Uterus (tissue), 2 donors: ENCODE measurements around the gene LDLR.

Experiments
- CTCF ChIP-seq, 4 experiments: fragments of 200-600 bp in 2 of 4; fragments of 450-650 bp in 2 of 4; sonication (generic) in 2 of 4; IDR thresholded peaks; one replicate each; pipeline ENCODE4 v1.5.1; 2016 to 2019; ENCODE audit warnings: antibody characterized with exemption in 4 of 4, mild to moderate bottlenecking in 2 of 4, moderate library complexity in 1 of 4
- POLR2A ChIP-seq, 2 donors: fragments of 450-650 bp; IDR thresholded peaks; one replicate each; pipeline ENCODE4 v1.6.1; 2016; ENCODE audit warnings: antibody characterized with exemption in 2 of 2, mild to moderate bottlenecking in 1 of 2, moderate library complexity in 1 of 2

GRCh38 chr19:11054628-11055027, 34.6 kb upstream of the LDLR start:
- TF ChIP-seq CTCF (IDR thresholded peaks at IDR 0.05) (no peak), POLR2A (IDR thresholded peaks at IDR 0.05) (no peak)
